RWPE2 (cell line): ENCODE measurements around the gene POGLUT3.

ENCODE experiments used
- ATAC-seq: fragments of 200-7000 bp; cut with Tn5 transposase; 3 replicates; pipeline ENCODE4 v1.9.1; 2021; ENCODE audit warnings: low read depth
- DNase-seq: peaks from one replicate; pipeline ENCODE4 v3.0.0-alpha.2; 2020; ENCODE audit warnings: low spot score
- H3K27ac ChIP-seq: fragments of 450-650 bp; 2 replicates; pipeline ENCODE4 v1.5.1; 2017; ENCODE audit warnings: mild to moderate bottlenecking; ENCODE audit not compliant: poor library complexity, severe bottlenecking
- H3K27me3 ChIP-seq: fragments of 250-450 bp; sonication (Bioruptor Pico); 2 replicates; pipeline ENCODE4 v1.5.1; 2021; ENCODE audit warnings: mild to moderate bottlenecking, moderate library complexity; ENCODE audit not compliant: insufficient read depth, poor library complexity, severe bottlenecking
- H3K36me3 ChIP-seq: fragments of 250-450 bp; sonication (Bioruptor Pico); 2 replicates; pipeline ENCODE4 v1.5.1; 2020; ENCODE audit warnings: low read depth, mild to moderate bottlenecking, moderate library complexity
- H3K4me1 ChIP-seq: fragments of 250-450 bp; sonication (Bioruptor Pico); 2 replicates; pipeline ENCODE4 v1.5.1; 2021; ENCODE audit warnings: mild to moderate bottlenecking, moderate library complexity; ENCODE audit not compliant: insufficient read depth, poor library complexity, severe bottlenecking
- H3K4me3 ChIP-seq: fragments of 250-450 bp; sonication (Bioruptor Pico); 2 replicates; pipeline ENCODE4 v1.5.1; 2021; ENCODE audit warnings: mild to moderate bottlenecking, moderate library complexity; ENCODE audit not compliant: severe bottlenecking
- H3K9me3 ChIP-seq: fragments of 250-450 bp; sonication (Bioruptor Pico); 2 replicates; pipeline ENCODE4 v1.5.1; 2021; ENCODE audit warnings: mild to moderate bottlenecking, moderate library complexity; ENCODE audit not compliant: severe bottlenecking
- TF ChIP-seq, protein P1 (sequence below): fragments of 450-650 bp; IDR thresholded peaks from one replicate; pipeline ENCODE4 v1.5.1; 2017; ENCODE audit warnings: mild to moderate bottlenecking, moderate library complexity; ENCODE audit not compliant: poor library complexity, severe bottlenecking

Gene POGLUT3

DNA sequence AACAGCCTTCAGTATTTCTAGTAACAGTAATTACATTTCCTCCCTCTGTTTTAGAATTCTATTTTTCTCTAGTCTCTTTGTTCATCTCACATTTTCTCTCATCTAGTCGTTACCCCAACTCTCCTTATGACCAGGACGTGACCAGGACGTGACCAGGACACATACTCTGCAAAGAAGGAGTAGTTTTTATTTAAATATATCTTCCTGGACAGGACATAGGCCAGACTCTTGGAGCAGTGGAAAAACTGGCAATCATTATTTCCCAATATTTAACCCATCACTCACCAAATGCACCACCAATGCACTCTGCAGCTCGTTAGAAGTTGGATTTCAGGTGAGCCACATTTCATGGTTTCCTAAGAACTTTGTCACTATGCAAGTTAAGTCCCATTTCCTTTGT, 40.3 kb upstream of the POGLUT3 start:
- no peaks in the 10 kb centered on the region for H3K9me3 ChIP-seq
- DNase-seq (no peak), ATAC-seq (no peak)
- H3K4me1 ChIP-seq: no peaks in the 10 kb centered on the region
- no peaks in the 10 kb centered on the region for H3K27me3 ChIP-seq
- TF ChIP-seq, protein P1, sequence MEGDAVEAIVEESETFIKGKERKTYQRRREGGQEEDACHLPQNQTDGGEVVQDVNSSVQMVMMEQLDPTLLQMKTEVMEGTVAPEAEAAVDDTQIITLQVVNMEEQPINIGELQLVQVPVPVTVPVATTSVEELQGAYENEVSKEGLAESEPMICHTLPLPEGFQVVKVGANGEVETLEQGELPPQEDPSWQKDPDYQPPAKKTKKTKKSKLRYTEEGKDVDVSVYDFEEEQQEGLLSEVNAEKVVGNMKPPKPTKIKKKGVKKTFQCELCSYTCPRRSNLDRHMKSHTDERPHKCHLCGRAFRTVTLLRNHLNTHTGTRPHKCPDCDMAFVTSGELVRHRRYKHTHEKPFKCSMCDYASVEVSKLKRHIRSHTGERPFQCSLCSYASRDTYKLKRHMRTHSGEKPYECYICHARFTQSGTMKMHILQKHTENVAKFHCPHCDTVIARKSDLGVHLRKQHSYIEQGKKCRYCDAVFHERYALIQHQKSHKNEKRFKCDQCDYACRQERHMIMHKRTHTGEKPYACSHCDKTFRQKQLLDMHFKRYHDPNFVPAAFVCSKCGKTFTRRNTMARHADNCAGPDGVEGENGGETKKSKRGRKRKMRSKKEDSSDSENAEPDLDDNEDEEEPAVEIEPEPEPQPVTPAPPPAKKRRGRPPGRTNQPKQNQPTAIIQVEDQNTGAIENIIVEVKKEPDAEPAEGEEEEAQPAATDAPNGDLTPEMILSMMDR: no peak
- H3K4me3 ChIP-seq: no peak overlapping the region
- no peaks in the 10 kb centered on the region for H3K36me3 ChIP-seq
- H3K27ac ChIP-seq: no peak overlapping the region

GRCh38 chr11:108538022-108538424, 39.8 kb upstream of the POGLUT3 start:
- no peaks in the 10 kb centered on the region for H3K9me3 ChIP-seq
- no peaks in the 10 kb centered on the region for H3K4me1 ChIP-seq
- DNase-seq: no peak
- ATAC-seq: 0 out of 3 replicates have a peak, but pooled peaks have one; percentile 10
- TF ChIP-seq, protein P1: no peak
- H3K27me3 ChIP-seq: no peaks in the 10 kb centered on the region
- H3K4me3 ChIP-seq: no peak overlapping the region
- H3K27ac ChIP-seq: no peak overlapping the region
- H3K36me3 ChIP-seq: no peaks in the 10 kb centered on the region

DNA sequence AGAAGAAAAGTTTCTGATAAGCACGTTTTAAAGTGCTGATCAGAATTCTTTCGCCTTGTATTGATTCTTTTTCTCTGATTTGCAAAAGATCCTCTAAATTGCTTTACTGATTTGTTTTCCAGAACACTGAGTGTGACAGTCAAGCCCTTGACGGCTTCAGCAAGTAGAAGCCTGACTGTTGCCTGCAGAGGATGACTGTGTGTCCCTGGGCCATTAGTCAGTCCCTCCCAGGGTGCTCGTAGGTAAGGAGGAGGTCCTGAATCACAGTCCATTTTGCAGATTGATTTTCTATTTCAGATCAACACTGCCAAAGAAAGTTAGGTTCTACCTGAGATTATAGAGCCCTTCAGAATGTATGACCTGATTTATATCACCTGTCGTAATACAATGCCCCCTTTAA, 38.6 kb upstream of the POGLUT3 start:
- DNase-seq (no peak), ATAC-seq (peak; percentile 65; the same call in 1 of the 3 replicates)
- Histone ChIP-seq H3K9me3 (no peaks in the 10 kb centered on the region), H3K27me3 (no peaks in the 10 kb centered on the region), H3K27ac (no peak overlapping the region), H3K4me1 (no peaks in the 10 kb centered on the region), H3K36me3 (no peaks in the 10 kb centered on the region), H3K4me3 (no peak overlapping the region)
- TF ChIP-seq, protein P1: no peak

DNA sequence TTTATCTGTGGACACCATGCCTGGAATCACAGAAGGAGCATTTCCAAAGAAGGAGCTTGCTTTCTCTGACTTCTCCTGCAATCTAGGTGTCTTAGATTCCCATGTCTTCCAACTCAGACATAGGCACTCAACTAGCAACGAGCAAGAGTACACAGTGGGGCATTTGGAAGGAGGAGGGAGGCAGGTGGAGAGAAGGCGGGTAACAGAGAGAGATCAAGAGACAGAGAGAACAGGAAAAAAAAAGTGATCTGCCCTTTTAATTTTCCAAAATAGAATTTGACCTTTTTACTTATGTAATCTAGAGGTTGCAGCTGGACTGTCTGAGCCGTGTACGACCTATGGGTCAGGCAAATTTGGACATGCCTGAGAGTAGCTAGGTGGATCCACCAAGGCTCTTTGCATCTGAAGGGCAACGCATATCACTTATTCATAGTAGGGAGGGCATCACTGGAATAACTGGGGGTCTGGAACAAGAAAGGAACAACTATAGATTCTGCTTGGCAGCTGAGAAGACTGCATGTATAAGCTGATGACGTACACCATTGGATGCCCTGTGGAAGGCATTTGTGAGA, 37.3 kb upstream of the POGLUT3 start:
- ATAC-seq (no peak), DNase-seq (no peak)
- Histone ChIP-seq H3K4me3 (no peak overlapping the region), H3K27me3 (no peaks in the 10 kb centered on the region), H3K27ac (no peak overlapping the region), H3K4me1 (no peaks in the 10 kb centered on the region), H3K36me3 (no peaks in the 10 kb centered on the region), H3K9me3 (no peaks in the 10 kb centered on the region)
- TF ChIP-seq, protein P1: no peak

- no peak overlapping the region for H3K27ac ChIP-seq
- H3K4me3 ChIP-seq: no peak overlapping the region
- no peaks in the 10 kb centered on the region for H3K27me3 ChIP-seq
- TF ChIP-seq, protein P1: no peak
- H3K36me3 ChIP-seq: no peaks in the 10 kb centered on the region
- no peaks in the 10 kb centered on the region for H3K4me1 ChIP-seq
- no peak for ATAC-seq
- DNase-seq: no peak
- no peaks in the 10 kb centered on the region for H3K9me3 ChIP-seq
Measured at GRCh38 chr11:108534274-108534882, 36.2 kb upstream of the POGLUT3 start.
